AG09319 (cell line): ENCODE data around the gene ETFA.

Experiments
- DNase-seq: peaks from one replicate; pipeline ENCODE4 v3.0.0-alpha.2; 2010; ENCODE audit warnings: low read depth; ENCODE audit errors: extremely low read depth
- CTCF ChIP-seq: IDR thresholded peaks from 2 replicates; pipeline ENCODE4 v1.5.1; 2011; ENCODE audit warnings: low read depth, mild to moderate bottlenecking, inconsistent platforms, low read length, moderate library complexity

Gene ETFA

GRCh38 chr15:76222159-76222558, 89.1 kb downstream of the ETFA start:
- no peak for DNase-seq
- no peak for TF ChIP-seq CTCF

- no peak for TF ChIP-seq CTCF
- no peak for DNase-seq
These were observed 90.0 kb downstream of the ETFA start for GRCh38 chr15:76221085-76221767.

GRCh38 chr15:76217882-76218217, 93.4 kb downstream of the ETFA start:
- TF ChIP-seq CTCF = no peak
- DNase-seq = no peak

DNA sequence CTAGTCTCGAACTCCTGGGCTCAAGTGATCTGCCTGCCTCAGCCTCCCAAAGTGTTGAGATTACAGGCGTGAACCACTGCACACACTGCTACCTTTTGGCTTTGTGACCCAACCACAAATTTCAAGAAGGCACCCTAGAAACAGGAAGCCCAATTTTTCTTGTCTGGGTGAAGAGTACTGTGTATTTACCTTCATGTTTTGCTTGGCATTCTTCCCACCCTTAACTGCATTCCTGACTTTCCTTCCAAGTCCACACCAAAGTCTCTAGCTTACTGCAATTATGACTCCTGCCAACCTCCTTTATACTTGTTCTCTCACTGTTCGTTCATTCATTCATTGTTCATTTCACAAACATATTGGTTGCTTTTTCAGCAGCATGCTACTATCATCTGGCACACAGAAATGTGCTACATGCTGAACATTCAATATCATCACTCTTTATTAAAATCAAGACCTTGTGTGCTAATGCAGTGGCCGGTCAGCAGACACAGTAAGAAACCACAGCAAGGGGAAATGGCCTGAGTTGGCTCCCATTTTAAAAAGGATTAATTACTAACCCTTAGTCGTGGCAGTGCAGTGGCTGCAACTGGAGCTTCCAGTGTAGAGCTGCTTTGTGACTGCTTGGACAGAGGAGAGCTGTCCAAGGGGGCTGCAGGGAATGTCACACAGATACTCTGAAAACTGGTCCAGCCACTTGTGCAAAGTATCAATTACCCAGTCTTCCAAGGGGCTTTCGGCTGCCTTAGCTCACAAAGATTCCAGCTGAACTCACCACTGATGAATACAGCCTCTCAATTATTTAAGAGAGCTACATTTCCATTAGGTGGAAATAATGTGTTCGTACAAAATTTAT, 94.0 kb downstream of the ETFA start:
- no peak for TF ChIP-seq CTCF
- no peak for DNase-seq

- DNase-seq = no peak
- TF ChIP-seq CTCF = no peak
These were observed 95.6 kb downstream of the ETFA start for GRCh38 chr15:76215634-76216033.

DNA sequence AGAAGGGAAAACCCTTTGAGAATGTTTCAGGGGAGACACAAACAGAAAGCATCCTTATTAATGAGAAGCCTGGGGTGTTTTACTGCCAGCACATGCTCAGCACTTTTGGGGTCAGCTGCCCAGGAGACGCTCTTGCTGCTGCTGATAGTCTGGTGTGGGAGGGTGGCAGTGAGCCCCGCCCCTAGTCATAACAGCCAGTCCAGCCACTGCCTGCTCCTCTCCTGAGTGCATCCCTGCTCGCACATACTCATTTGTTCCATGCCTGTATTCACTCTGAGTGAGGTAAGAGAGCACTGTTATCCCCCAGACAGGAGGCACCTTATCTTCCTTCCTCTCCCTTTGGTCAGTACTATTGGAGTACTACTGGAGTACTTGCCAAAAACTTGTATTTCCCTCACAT, 101.3 kb downstream of the ETFA start:
- no peak for TF ChIP-seq CTCF
- no peak for DNase-seq

GRCh38 chr15:76209523-76209922, 101.7 kb downstream of the ETFA start:
- TF ChIP-seq CTCF = no peak
- DNase-seq = no peak
